KOPT-K1 (cell line): ENCODE measurements around the gene MYL12A.
"Not testable (repeated sequence)": the region's sequence is repeated elsewhere in the genome, so short reads cannot be mapped to it uniquely, and the experiment has no call there.

ENCODE experiments used
- H3K27ac ChIP-seq: fragments of 200-600 bp; sonication (generic); 2 replicates; pipeline ENCODE4 v1.5.1; 2016; ENCODE audit warnings: antibody characterized with exemption, mild to moderate bottlenecking, low read depth, low read length; ENCODE audit not compliant: poor library complexity, severe bottlenecking
- H3K36me3 ChIP-seq: fragments of 200-600 bp; sonication (generic); 2 replicates; pipeline ENCODE4 v1.5.1; 2017; ENCODE audit warnings: antibody characterized with exemption, mild to moderate bottlenecking, low read length, moderate library complexity; ENCODE audit not compliant: insufficient read depth
- H3K9me3 ChIP-seq: fragments of 200-600 bp; sonication (generic); 2 replicates; pipeline ENCODE4 v1.5.1; 2017; ENCODE audit warnings: antibody characterized with exemption, low read length, mild to moderate bottlenecking; ENCODE audit not compliant: insufficient read depth, poor library complexity, severe bottlenecking

MYL12A gene

GRCh38 chr18:3219241-3219630 lies 28.4 kb upstream of the MYL12A start:
- Histone ChIP-seq H3K27ac (no peak overlapping the region), H3K36me3 (no peaks in the 10 kb centered on the region), H3K9me3 (no peaks in the 10 kb centered on the region)

GRCh38 chr18:3219631-3220335 lies 27.8 kb upstream of the MYL12A start, which contains the start of gene MYOM1:
MYOM1 (minus strand) TSS chr18:3219968; CDS start chr18:3215223, 4,745 bp downstream.
- no peak within 1 kb of the TSS for H3K27ac ChIP-seq
- no peaks in the 10 kb centered on the region for H3K9me3 ChIP-seq
- H3K36me3 ChIP-seq = no peaks in the 10 kb centered on the region

DNA sequence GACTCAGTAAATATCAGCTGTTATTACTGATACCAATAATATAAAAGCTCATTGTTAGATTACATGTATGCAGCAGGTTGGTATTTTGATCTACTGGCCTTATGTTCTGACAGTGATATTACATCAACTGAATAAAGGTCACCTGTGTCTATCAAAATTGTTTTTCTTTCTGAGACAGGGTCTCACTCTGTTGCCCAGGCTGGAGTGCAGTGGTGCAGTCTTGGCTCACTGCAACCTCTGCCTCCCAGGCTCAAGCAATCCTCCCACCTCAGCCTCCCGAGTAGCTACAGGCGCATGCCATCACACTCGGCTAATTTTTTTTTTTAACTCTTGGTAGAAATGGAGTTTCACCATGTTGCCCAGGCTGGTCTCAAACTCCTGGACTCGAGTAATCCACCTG lies 26.7 kb upstream of the MYL12A start:
- not testable (repeated sequence) for H3K9me3 ChIP-seq, H3K27ac ChIP-seq, H3K36me3 ChIP-seq

DNA sequence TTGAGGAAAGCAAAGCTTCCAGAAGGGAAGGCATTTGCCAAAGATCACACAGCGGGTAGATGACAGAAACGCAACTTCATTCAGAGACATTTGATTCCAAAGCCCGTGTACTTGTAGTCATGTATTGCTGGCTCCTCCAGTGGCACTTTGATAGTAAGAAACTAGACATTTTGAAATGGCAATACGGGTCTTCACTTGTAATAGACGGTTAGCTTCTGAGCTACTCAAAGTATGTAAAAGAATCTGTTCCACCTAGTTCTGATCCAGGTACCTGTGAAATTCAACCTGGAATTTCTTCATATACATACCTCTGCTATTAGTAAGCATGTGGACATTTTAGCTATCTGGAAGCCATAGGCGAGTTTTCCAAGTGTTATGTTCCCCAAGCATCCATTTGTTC lies 26.1 kb upstream of the MYL12A start:
- Histone ChIP-seq H3K9me3 (no peaks in the 10 kb centered on the region), H3K36me3 (no peaks in the 10 kb centered on the region), H3K27ac (no peak overlapping the region)

- Histone ChIP-seq H3K27ac (no peak overlapping the region), H3K36me3 (no peaks in the 10 kb centered on the region), H3K9me3 (no peaks in the 10 kb centered on the region)
Observed at GRCh38 chr18:3223356-3223755, 24.2 kb upstream of the MYL12A start.

DNA sequence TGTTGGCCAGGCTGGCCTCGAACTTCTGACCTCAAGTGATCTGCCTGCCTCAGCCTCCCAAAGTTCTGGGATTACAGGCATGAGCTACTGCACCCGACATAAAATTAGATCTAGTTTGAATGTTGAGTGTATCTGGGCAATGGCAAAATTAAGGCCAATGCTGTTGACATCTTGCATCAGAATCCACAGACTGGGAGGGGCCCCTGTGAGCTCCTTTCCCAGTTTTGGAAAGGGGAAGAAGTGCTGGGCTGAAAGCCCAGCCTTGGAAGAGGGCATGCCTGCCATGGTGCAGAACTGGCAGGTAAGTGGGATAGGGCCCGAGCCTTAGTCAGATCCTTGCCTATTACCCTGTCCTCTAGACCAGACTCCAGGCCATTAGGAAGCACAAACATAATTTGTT lies 23.4 kb upstream of the MYL12A start:
- no peak overlapping the region for H3K27ac ChIP-seq
- no peaks in the 10 kb centered on the region for H3K36me3 ChIP-seq
- H3K9me3 ChIP-seq = no peaks in the 10 kb centered on the region

DNA sequence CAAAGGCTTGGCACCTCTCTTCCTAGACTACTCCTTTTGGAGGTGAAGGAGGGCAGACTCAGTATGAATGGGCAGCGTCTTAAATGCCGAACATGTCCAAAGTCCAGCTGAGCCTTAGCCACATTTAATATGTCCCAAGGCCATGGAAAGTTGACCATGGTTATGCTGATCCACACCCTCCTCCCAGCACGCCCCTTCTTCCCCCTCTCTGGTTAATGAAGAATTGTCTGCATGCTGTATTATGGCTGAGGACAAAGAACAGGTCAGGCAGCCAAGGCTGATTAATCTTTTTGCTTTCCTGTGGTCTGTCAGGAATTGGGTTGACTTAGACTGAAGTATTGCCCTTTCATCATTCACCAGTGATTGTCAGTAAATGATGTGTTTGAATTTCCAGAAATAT lies 22.0 kb upstream of the MYL12A start:
- no peak overlapping the region for H3K27ac ChIP-seq
- no peaks in the 10 kb centered on the region for H3K9me3 ChIP-seq

GRCh38 chr18:3226048-3226447 lies 21.6 kb upstream of the MYL12A start:
- H3K36me3 ChIP-seq = no peaks in the 10 kb centered on the region

More for the DNA sequence above, 22.0 kb upstream of the MYL12A start:
- no peaks in the 10 kb centered on the region for H3K36me3 ChIP-seq

DNA sequence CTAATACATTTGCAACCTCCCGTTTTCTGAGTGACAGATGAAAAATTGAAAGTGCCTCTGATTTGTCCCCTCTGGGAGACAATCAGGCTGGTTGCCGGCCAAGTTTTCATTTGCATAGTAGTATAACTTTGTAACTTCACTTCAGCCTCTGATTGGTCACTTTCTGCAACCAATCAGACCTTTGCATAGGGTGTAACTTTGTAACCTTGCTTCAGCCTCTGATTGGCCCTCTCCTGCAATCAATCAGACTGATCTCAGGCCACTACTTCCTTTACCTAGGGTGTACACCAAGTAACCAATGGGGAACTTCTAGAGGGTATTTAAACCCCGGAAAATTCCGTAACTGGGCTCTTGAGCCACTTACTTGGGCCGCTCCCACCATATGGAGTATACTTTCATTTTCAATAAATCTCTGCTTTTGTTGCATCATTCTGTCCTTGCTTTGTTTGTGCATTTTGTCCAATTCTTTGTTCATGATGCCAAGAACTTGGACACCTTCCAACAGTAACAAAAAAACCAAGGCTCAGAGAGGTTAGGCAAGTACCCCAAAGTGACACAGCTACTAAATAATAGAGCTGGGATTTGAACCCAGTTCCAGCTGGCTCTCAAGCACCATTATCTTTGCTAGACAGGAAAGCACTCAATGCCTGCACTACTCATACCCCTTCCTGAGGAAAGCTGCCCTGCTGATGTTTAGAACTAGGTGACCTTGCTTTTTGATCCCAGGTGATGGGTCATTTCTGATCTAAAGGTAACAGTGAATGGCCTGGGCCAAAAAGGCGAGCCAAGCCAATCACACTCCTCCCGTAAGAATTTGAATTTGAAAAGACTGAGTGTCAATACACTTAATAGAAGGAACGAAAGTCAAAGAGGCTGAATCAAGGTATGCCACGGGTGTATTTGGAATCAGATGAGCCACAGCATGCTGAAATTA lies 16.9 kb upstream of the MYL12A start:
- H3K9me3 ChIP-seq = no peaks in the 10 kb centered on the region
- H3K36me3 ChIP-seq = no peaks in the 10 kb centered on the region
- no peak overlapping the region for H3K27ac ChIP-seq

More at GRCh38 chr18:3226048-3226447, 21.6 kb upstream of the MYL12A start:
- H3K9me3 ChIP-seq = no peaks in the 10 kb centered on the region
- H3K27ac ChIP-seq = no peak overlapping the region

- H3K36me3 ChIP-seq = no peaks in the 10 kb centered on the region
- no peak overlapping the region for H3K27ac ChIP-seq
- H3K9me3 ChIP-seq = no peaks in the 10 kb centered on the region
Observed at GRCh38 chr18:3233004-3233403, 14.6 kb upstream of the MYL12A start.

- Histone ChIP-seq H3K27ac (no peak overlapping the region), H3K36me3 (no peaks in the 10 kb centered on the region), H3K9me3 (no peaks in the 10 kb centered on the region)
Observed at GRCh38 chr18:3233433-3234168, 14.0 kb upstream of the MYL12A start.

GRCh38 chr18:3234457-3234856 lies 13.1 kb upstream of the MYL12A start:
- Histone ChIP-seq H3K36me3 (no peaks in the 10 kb centered on the region), H3K9me3 (no peaks in the 10 kb centered on the region), H3K27ac (no peak overlapping the region)

GRCh38 chr18:3235846-3236245 lies 11.8 kb upstream of the MYL12A start:
- Histone ChIP-seq H3K27ac (no peak overlapping the region), H3K9me3 (peaks cover 6% of the 10 kb centered on the region), H3K36me3 (no peaks in the 10 kb centered on the region)

- Histone ChIP-seq H3K9me3 (peaks cover 13% of the 10 kb centered on the region), H3K36me3 (no peaks in the 10 kb centered on the region), H3K27ac (no peak overlapping the region)
Observed at GRCh38 chr18:3236470-3236869, 11.1 kb upstream of the MYL12A start.

- no peak overlapping the region for H3K27ac ChIP-seq
- no peaks in the 10 kb centered on the region for H3K36me3 ChIP-seq
- peaks cover 23% of the 10 kb centered on the region for H3K9me3 ChIP-seq
Observed at GRCh38 chr18:3238742-3239141, 8.9 kb upstream of the MYL12A start.
